Spleen (tissue), 7 donors: ENCODE measurements around the gene PLA1A.

Source experiments
- POLR2AphosphoS5 ChIP-seq, 3 donors: sonication (generic); formaldehyde crosslinking; IDR thresholded peaks; one replicate each; pipeline ENCODE4 v1.5.1; 2017; ENCODE audit warnings: antibody characterized with exemption in 3 of 3
- TF ChIP-seq, protein P1 (sequence below), 11 experiments: fragments of 200-600 bp in 7 of 11; fragments of 450-650 bp in 4 of 11; sonication (generic) in 4 of 11; IDR thresholded peaks in 8 of 11; conservative IDR thresholded peaks in 3 of 11; 1 replicate in 7 of 11; 2 replicates in 4 of 11; pipeline versions ENCODE4 v1.4.0 to v1.8.0; 2016 to 2021; ENCODE audit warnings: antibody characterized with exemption in 11 of 11, inconsistent platforms in 4 of 11, mild to moderate bottlenecking in 1 of 11
- donor health status: DM: no; HTN: no; CAD: no; lungs with moderate emphysema.
- donor health status: DM: no; HTN: no; CAD: no.
- donor health status: DM: no; HTN: no; CAD: no.

- peak in 2 of 3 donors; percentile 19 to 27 for TF ChIP-seq POLR2AphosphoS5 (IDR thresholded peaks at IDR 0.05)
- TF ChIP-seq, protein P1, sequence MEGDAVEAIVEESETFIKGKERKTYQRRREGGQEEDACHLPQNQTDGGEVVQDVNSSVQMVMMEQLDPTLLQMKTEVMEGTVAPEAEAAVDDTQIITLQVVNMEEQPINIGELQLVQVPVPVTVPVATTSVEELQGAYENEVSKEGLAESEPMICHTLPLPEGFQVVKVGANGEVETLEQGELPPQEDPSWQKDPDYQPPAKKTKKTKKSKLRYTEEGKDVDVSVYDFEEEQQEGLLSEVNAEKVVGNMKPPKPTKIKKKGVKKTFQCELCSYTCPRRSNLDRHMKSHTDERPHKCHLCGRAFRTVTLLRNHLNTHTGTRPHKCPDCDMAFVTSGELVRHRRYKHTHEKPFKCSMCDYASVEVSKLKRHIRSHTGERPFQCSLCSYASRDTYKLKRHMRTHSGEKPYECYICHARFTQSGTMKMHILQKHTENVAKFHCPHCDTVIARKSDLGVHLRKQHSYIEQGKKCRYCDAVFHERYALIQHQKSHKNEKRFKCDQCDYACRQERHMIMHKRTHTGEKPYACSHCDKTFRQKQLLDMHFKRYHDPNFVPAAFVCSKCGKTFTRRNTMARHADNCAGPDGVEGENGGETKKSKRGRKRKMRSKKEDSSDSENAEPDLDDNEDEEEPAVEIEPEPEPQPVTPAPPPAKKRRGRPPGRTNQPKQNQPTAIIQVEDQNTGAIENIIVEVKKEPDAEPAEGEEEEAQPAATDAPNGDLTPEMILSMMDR (IDR thresholded peaks at IDR 0.05 in 8 of 11, conservative IDR thresholded peaks at IDR 0.05 in 3 of 11), result peak in 8 of 11 experiments; percentile 21 to 60 (median 42)
Measured at GRCh38 chr3:119600732-119601131, 3.0 kb downstream of the PLA1A start.
